ENCODE results near the gene TTC9. TPM values are rescaled to one million over a fixed set of nuclear protein-coding genes. Genes with fewer than 3 reads are reported as not detected.

Gene TTC9
- total and polyA plus RNA-seq, 4 donors: 4.3 to 7.5 (median 6.8) TPM

DNA sequence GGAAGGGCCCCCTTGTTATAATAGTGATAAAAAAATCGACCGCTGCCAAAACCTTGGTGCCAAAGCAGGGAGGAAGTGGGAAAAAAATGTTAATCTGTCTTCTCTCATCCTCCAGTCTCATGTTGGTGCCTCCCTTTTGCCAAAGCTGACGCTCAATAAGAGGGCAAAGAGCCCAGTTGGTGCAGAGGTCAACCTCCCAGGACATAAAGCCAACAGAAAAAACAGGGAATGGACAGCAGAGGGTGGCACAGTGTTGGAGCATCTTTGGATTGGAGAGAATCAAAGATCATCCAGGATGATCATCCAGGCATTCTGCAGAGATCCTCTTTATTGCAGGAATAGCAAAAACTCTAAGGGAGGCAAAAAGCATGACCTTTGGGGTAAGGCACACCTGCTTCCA lies 9.8 kb upstream of the TTC9 start:
- Histone ChIP-seq H3K27me3 (ENCODE audit: control insufficient read depth in 3 of 3, insufficient read depth in 3 of 3, low read length in 2 of 3) (no peaks in the 10 kb centered on the region), H3K9ac (ENCODE audit: insufficient read depth in 1 of 2, low read length in 2 of 2) (no peak overlapping the region), H3K27ac (ENCODE audit: low read depth in 1 of 2, low read length in 1 of 2) (no peak overlapping the region), H3K9me3 (ENCODE audit: control insufficient read depth in 4 of 4, insufficient read depth in 3 of 4, low read length in 3 of 4) (peaks cover 0 to 4% (median 0%) of the 10 kb centered on the region in 4 donors), H3K36me3 (ENCODE audit: control insufficient read depth in 4 of 4, insufficient read depth in 4 of 4, low read length in 4 of 4) (no peaks in the 10 kb centered on the region), H3K4me1 (ENCODE audit: control insufficient read depth in 5 of 5, insufficient read depth in 5 of 5, low read length in 5 of 5) (no peaks in the 10 kb centered on the region), H3K4me3 (no peak overlapping the region)
- TF ChIP-seq, protein P1, sequence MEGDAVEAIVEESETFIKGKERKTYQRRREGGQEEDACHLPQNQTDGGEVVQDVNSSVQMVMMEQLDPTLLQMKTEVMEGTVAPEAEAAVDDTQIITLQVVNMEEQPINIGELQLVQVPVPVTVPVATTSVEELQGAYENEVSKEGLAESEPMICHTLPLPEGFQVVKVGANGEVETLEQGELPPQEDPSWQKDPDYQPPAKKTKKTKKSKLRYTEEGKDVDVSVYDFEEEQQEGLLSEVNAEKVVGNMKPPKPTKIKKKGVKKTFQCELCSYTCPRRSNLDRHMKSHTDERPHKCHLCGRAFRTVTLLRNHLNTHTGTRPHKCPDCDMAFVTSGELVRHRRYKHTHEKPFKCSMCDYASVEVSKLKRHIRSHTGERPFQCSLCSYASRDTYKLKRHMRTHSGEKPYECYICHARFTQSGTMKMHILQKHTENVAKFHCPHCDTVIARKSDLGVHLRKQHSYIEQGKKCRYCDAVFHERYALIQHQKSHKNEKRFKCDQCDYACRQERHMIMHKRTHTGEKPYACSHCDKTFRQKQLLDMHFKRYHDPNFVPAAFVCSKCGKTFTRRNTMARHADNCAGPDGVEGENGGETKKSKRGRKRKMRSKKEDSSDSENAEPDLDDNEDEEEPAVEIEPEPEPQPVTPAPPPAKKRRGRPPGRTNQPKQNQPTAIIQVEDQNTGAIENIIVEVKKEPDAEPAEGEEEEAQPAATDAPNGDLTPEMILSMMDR (IDR thresholded peaks at IDR 0.05; ENCODE audit: control extremely low read depth, extremely low read depth): no peak
- DNase-seq: no peak
- WGBS, 2 donors: 70 to 73% methylated on average over 3 of the region's 3 CpGs
- no peak for ATAC-seq (ENCODE audit: insufficient read depth, low FRiP score)

DNA sequence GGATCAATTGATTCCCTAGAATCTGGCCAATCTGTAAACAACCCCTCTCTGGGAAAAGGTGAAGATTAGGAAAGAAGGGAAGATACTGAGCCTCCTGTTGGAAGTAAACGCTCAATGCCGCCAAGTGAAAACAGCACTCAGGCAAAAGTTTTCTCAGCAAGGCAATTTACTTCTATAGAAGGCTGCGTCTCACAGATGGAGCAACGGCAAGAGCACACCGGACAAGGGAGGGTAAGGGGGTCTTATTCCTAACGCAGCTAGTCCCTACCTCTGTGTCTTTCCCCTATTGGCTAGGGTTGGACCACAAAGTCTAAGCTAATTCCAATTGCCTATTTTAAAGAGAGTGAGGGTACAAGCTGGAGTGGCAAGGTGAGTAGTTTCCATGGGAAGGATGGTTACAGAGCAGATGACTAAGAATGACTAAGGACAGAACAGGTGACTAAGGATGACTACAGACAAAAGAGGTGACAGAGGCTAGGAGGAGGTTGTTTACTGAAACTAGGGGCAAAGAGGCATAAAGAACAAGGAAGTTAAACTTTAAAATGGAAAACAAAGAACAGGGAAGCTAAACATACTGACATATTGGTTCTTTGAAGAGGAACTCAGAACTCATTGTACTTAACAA lies 5.6 kb upstream of the TTC9 start:
- whole genome bisulfite sequencing, 2 donors: 97 to 99% methylated on average over 6 of the region's 6 CpGs
- ATAC-seq (ENCODE audit: insufficient read depth, low FRiP score): no peak

DNA sequence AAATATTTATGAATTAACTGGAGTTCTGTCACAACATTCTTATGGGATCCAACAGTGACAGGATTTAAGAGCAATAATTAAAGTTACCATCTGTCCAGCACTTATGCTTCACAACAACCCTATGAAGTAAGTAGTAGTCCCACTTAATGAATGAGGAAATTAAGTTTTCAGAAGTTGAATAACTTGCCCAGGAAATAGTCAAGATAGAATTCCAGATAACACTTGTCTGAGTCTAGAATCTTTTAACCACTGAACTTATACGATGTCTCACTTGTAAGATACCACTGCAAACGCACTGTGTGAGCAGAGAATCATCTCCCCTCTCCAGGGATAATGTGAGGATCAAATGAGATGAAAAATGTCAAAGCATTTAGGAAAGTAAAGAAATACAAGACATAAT lies 3.3 kb upstream of the TTC9 start:
- Histone ChIP-seq H3K27me3 (ENCODE audit: control insufficient read depth in 3 of 3, insufficient read depth in 3 of 3, low read length in 2 of 3) (peaks cover 0 to 26% (median 19%) of the 10 kb centered on the region in 3 donors), H3K9ac (ENCODE audit: insufficient read depth in 1 of 2, low read length in 2 of 2) (no peak overlapping the region), H3K27ac (ENCODE audit: low read depth in 1 of 2, low read length in 1 of 2) (no peak overlapping the region), H3K9me3 (ENCODE audit: control insufficient read depth in 4 of 4, insufficient read depth in 3 of 4, low read length in 3 of 4) (no peaks in the 10 kb centered on the region), H3K36me3 (ENCODE audit: control insufficient read depth in 4 of 4, insufficient read depth in 4 of 4, low read length in 4 of 4) (no peaks in the 10 kb centered on the region), H3K4me3 (no peak overlapping the region), H3K4me1 (ENCODE audit: control insufficient read depth in 5 of 5, insufficient read depth in 5 of 5, low read length in 5 of 5) (peaks cover 0 to 11% (median 0%) of the 10 kb centered on the region in 5 donors)
- TF ChIP-seq, protein P1 (IDR thresholded peaks at IDR 0.05; ENCODE audit: control extremely low read depth, extremely low read depth): no peak
- no peak for DNase-seq
- ATAC-seq (ENCODE audit: insufficient read depth, low FRiP score): no peak
- 48% methylated on average over 2 of the region's 2 CpGs for whole genome bisulfite sequencing, 2 donors

More for the DNA sequence above, 5.6 kb upstream of the TTC9 start:
- H3K36me3 ChIP-seq (ENCODE audit: control insufficient read depth in 4 of 4, insufficient read depth in 4 of 4, low read length in 4 of 4): no peaks in the 10 kb centered on the region
- TF ChIP-seq, protein P1 (IDR thresholded peaks at IDR 0.05; ENCODE audit: control extremely low read depth, extremely low read depth): no peak
- no peak overlapping the region for H3K9ac ChIP-seq (ENCODE audit: insufficient read depth in 1 of 2, low read length in 2 of 2)
- no peak for DNase-seq
- H3K27me3 ChIP-seq (ENCODE audit: control insufficient read depth in 3 of 3, insufficient read depth in 3 of 3, low read length in 2 of 3): peaks cover 0 to 17% (median 12%) of the 10 kb centered on the region in 3 donors
- H3K27ac ChIP-seq (ENCODE audit: low read depth in 1 of 2, low read length in 1 of 2): no peak overlapping the region
- H3K4me3 ChIP-seq: no peak overlapping the region
- H3K4me1 ChIP-seq (ENCODE audit: control insufficient read depth in 5 of 5, insufficient read depth in 5 of 5, low read length in 5 of 5): peaks cover 0 to 3% (median 0%) of the 10 kb centered on the region in 5 donors
- no peaks in the 10 kb centered on the region for H3K9me3 ChIP-seq (ENCODE audit: control insufficient read depth in 4 of 4, insufficient read depth in 3 of 4, low read length in 3 of 4)
